Keratinocyte (primary cell): ENCODE data around the gene IFRD2. TPM values are rescaled to one million over a fixed set of nuclear protein-coding genes. Genes with fewer than 3 reads are reported as not detected.
A peak's percentile ranks its signal among the peaks of the same experiment; 100 is the strongest.

Experiments used
- DNase-seq: peaks from one replicate; pipeline ENCODE4 v3.0.0-alpha.2; 2011; ENCODE audit warnings: low read depth, missing footprints, low spot score
- FAIRE-seq: peaks from 2 replicates; lab custom pipeline; 2011; peaks lifted over from hg19 to GRCh38; lab: Jason Lieb, UNC
- H2AFZ ChIP-seq: 2 replicates; pipeline ENCODE4 v1.6.0; 2012; ENCODE audit warnings: low read length, control low read depth, inconsistent platforms; ENCODE audit not compliant: control insufficient read depth
- H3K27ac ChIP-seq: 2 replicates; pipeline ENCODE4 v1.5.1; 2011; ENCODE audit warnings: low read length; ENCODE audit not compliant: control insufficient read depth, insufficient read depth
- H3K27me3 ChIP-seq: 3 replicates; pipeline ENCODE4 v1.6.0; 2011; ENCODE audit warnings: low read length; ENCODE audit not compliant: control insufficient read depth, insufficient read depth; ENCODE audit errors: extremely low read depth
- H3K36me3 ChIP-seq, 2 experiments: 2 replicates in 1 of 2; 3 replicates in 1 of 2; pipeline ENCODE4 v1.5.1; 2011; ENCODE audit warnings: low read length in 2 of 2, mild to moderate bottlenecking in 1 of 2; ENCODE audit not compliant: control insufficient read depth in 2 of 2, insufficient read depth in 2 of 2; ENCODE audit errors: extremely low read depth in 1 of 2
- H3K4me1 ChIP-seq: 3 replicates; pipeline ENCODE4 v1.5.1; 2011; ENCODE audit warnings: low read length; ENCODE audit not compliant: control insufficient read depth, insufficient read depth; ENCODE audit errors: extremely low read depth
- H3K4me2 ChIP-seq: 3 replicates; pipeline ENCODE4 v1.6.0; 2011; ENCODE audit warnings: low read depth, low read length; ENCODE audit not compliant: control insufficient read depth, insufficient read depth; ENCODE audit errors: extremely low read depth
- H3K4me3 ChIP-seq, 3 experiments: fragments of 200-600 bp in 1 of 3; sonication (generic) in 1 of 3; 2 replicates in 2 of 3; 3 replicates in 1 of 3; pipeline ENCODE4 v1.5.1; 2011 to 2016; ENCODE audit warnings: low read length in 3 of 3, mild to moderate bottlenecking in 3 of 3, control low read depth in 2 of 3, inconsistent platforms in 1 of 3, low read depth in 1 of 3, mixed read lengths in 1 of 3, mixed run types in 1 of 3, moderate library complexity in 1 of 3; ENCODE audit not compliant: control insufficient read depth in 2 of 3, insufficient read depth in 2 of 3; ENCODE audit errors: extremely low read depth in 1 of 3
- H3K79me2 ChIP-seq: 2 replicates; pipeline ENCODE4 v1.6.0; 2012; ENCODE audit warnings: low read length; ENCODE audit not compliant: control insufficient read depth, insufficient read depth
- H3K9ac ChIP-seq: 3 replicates; pipeline ENCODE4 v1.6.0; 2011; ENCODE audit warnings: low read length; ENCODE audit not compliant: control insufficient read depth, insufficient read depth; ENCODE audit errors: extremely low read depth
- H3K9me1 ChIP-seq: 3 replicates; pipeline ENCODE4 v1.6.0; 2011; ENCODE audit warnings: low read length; ENCODE audit not compliant: control insufficient read depth, insufficient read depth; ENCODE audit errors: extremely low read depth
- H3K9me3 ChIP-seq: 2 replicates; pipeline ENCODE4 v1.5.1; 2012; ENCODE audit warnings: low read depth, low read length; ENCODE audit not compliant: control insufficient read depth
- H4K20me1 ChIP-seq: 3 replicates; pipeline ENCODE4 v1.6.0; 2011; ENCODE audit warnings: low read length; ENCODE audit not compliant: control insufficient read depth, insufficient read depth; ENCODE audit errors: extremely low read depth
- EZH2 ChIP-seq: IDR thresholded peaks from one replicate; pipeline ENCODE4 v1.6.1; 2012; ENCODE audit warnings: inconsistent platforms, mild to moderate bottlenecking, low read length, moderate library complexity
- dilution Hi-C: fragments of 300-500 bp; cut with MboI; formaldehyde crosslinking; loops from one replicate; pipeline ENCODE4 v1.7.0; 2020; ENCODE audit warnings: low sequenced_read_pairs; ENCODE audit not compliant: extremely low pct_ligation_motif_present
- polyA plus RNA-seq, 5 experiments: library from polyadenylated mRNA; depleted of rRNA in 3 of 5; stranded (reverse) in 3 of 5; stranded (forward) in 1 of 5; unstranded in 1 of 5; fragments of >200 nt; gene quantifications; 1 replicate in 1 of 5; 2 replicates in 3 of 5; 3 replicates in 1 of 5; pipeline versions ENCODE4 v1.2.1 to v1.2.3, GENCODE V29; 2011 to 2012; ENCODE audit warnings: missing spikeins in 2 of 5, low read depth in 1 of 5, low replicate concordance in 1 of 5
- TF ChIP-seq, protein P1 (sequence below), 3 experiments: IDR thresholded peaks in 1 of 3; conservative IDR thresholded peaks in 1 of 3; optimal IDR thresholded peaks in 1 of 3; 2 replicates in 2 of 3; 3 replicates in 1 of 3; pipeline versions ENCODE3 to v1.5.1; 2011; ENCODE audit warnings: low read length in 3 of 3, mild to moderate bottlenecking in 3 of 3, moderate library complexity in 2 of 3, control low read depth in 1 of 3, inconsistent platforms in 1 of 3; ENCODE audit not compliant: insufficient read depth in 2 of 3; ENCODE audit errors: extremely low read depth in 1 of 3

IFRD2 gene
- polyA plus RNA-seq, 1 donor (not counting 4 experiments of a cell fraction or from before 2014, with no cell fraction given), result 50.3 TPM

DNA sequence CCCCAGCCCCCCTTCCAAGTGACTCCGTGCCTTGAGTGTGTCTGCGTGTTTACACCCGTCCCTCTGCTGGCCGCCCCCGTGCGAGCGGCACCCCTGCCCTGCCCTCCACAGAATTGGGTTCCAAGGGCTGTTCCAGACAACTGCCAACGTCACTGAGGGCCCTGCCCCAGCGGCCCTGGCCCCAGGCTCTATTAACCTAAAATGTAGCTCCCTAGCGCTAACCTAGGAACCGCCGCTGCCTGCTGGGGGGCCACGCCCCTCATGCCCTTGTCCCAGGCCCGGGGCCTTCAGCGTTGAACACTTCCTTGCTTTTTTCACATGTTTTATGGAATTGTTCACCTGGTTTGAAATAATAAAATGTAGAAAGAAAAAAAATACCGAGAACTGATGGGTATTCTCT is 33.2 kb downstream of the IFRD2 start:
- Histone ChIP-seq H3K4me3 (no peak overlapping the region), H3K9ac (no peak overlapping the region), H3K27me3 (no peaks in the 10 kb centered on the region), H3K27ac (peak overlapping the region; percentile 20), H3K9me1 (no peaks in the 10 kb centered on the region), H4K20me1 (no peaks in the 10 kb centered on the region), H3K79me2 (no peaks in the 10 kb centered on the region), H2AFZ (no peak overlapping the region), H3K36me3 (peaks cover 19 to 20% of the 10 kb centered on the region in 2 experiments), H3K9me3 (no peaks in the 10 kb centered on the region), H3K4me1 (peaks cover 30% of the 10 kb centered on the region), H3K4me2 (no peak overlapping the region)
- no peak for DNase-seq
- dilution Hi-C loops, result no loop called here
- TF ChIP-seq EZH2, result no peak
- TF ChIP-seq, protein P1, sequence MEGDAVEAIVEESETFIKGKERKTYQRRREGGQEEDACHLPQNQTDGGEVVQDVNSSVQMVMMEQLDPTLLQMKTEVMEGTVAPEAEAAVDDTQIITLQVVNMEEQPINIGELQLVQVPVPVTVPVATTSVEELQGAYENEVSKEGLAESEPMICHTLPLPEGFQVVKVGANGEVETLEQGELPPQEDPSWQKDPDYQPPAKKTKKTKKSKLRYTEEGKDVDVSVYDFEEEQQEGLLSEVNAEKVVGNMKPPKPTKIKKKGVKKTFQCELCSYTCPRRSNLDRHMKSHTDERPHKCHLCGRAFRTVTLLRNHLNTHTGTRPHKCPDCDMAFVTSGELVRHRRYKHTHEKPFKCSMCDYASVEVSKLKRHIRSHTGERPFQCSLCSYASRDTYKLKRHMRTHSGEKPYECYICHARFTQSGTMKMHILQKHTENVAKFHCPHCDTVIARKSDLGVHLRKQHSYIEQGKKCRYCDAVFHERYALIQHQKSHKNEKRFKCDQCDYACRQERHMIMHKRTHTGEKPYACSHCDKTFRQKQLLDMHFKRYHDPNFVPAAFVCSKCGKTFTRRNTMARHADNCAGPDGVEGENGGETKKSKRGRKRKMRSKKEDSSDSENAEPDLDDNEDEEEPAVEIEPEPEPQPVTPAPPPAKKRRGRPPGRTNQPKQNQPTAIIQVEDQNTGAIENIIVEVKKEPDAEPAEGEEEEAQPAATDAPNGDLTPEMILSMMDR (optimal IDR thresholded peaks at IDR 0.05 in 1 of 3, IDR thresholded peaks at IDR 0.05 in 1 of 3, conservative IDR thresholded peaks at IDR 0.05 in 1 of 3; ENCODE audit: extremely low read depth in 1 of 3, insufficient read depth in 2 of 3, low read length in 3 of 3), result no peak
- no peak for FAIRE-seq

DNA sequence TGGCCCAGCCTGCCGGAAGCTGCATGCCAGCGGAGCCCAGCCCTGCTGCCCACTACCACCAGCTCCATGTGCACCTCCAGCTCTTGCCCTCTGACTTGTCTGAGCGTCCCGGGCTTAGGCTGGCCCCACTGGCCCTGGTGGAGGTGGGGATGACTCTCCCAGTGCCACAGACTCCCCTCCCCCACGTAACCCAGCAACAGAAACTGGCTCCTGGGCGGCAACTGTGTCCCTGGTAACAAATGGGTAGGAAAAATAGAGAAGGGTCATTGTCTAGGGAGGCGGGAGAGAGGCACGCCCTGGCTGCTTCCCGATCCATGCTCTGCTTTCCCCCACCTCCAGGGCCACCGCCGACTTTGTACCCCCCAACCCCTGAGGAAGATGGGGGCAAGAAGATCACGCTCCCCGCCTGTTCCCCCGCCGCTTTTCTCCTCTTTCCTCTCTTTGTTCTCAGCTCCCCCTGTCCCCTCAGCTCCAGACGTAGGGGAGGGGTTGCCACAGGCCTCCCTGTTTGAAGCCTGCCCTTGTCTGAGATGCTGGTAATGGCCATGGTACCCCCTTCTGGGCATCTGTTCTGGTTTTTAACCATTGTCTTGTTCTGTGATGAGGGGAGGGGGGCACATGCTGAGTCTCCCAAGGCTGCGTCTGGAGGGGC is 34.1 kb downstream of the IFRD2 start:
- Histone ChIP-seq H3K4me3 (no peak overlapping the region), H3K4me2 (no peak overlapping the region), H3K36me3 (peaks cover 21 to 26% of the 10 kb centered on the region in 2 experiments), H2AFZ (no peak overlapping the region), H3K9me3 (no peaks in the 10 kb centered on the region), H4K20me1 (no peaks in the 10 kb centered on the region), H3K79me2 (peaks cover 4% of the 10 kb centered on the region), H3K9ac (no peak overlapping the region), H3K27ac (no peak overlapping the region), H3K27me3 (no peaks in the 10 kb centered on the region), H3K4me1 (peaks cover 30% of the 10 kb centered on the region), H3K9me1 (no peaks in the 10 kb centered on the region)
- DNase-seq, result no peak
- no peak for FAIRE-seq
- TF ChIP-seq, protein P1 (optimal IDR thresholded peaks at IDR 0.05 in 1 of 3, IDR thresholded peaks at IDR 0.05 in 1 of 3, conservative IDR thresholded peaks at IDR 0.05 in 1 of 3; ENCODE audit: extremely low read depth in 1 of 3, insufficient read depth in 2 of 3, low read length in 3 of 3), result no peak
- no peak for TF ChIP-seq EZH2
- dilution Hi-C loops, result no loop called here
